Activated CD8-positive, alpha-beta T cell treated with anti-CD3 and anti-CD28 coated beads for 36 hours (primary cell): ENCODE measurements around the gene ABCC3. TPM values are rescaled to one million over a fixed set of nuclear protein-coding genes. Genes with fewer than 3 reads are reported as not detected.
A peak's percentile ranks its signal among the peaks of the same experiment; 100 is the strongest.

ENCODE experiments used
- ATAC-seq: fragments of 200-7000 bp; cut with Tn5 transposase; one replicate; pipeline ENCODE4 v1.10.0; 2021; ENCODE audit warnings: mild to moderate bottlenecking, moderate library complexity
- CTCF ChIA-PET: fragments of 350-600 bp; sonication (Branson Sonifier 250); formaldehyde crosslinking; loops from one replicate; lab custom pipeline; 2021; ENCODE audit warnings: antibody characterized with exemption; lab: Charles Lee
- POLR2A ChIA-PET: fragments of 350-600 bp; sonication (Branson Sonifier 250); formaldehyde crosslinking; loops from one replicate; lab custom pipeline; 2021; ENCODE audit warnings: antibody characterized with exemption; lab: Charles Lee
- DNase-seq: peaks from one replicate; pipeline ENCODE4 v3.0.0-alpha.2; 2020
- H3K27ac Mint-ChIP-seq: one replicate; pipeline ENCODE4 v1.8.0; 2021; ENCODE audit warnings: mild to moderate bottlenecking, mixed read lengths
- H3K27me3 Mint-ChIP-seq: one replicate; pipeline ENCODE4 v1.8.0; 2021; ENCODE audit warnings: mixed read lengths
- H3K36me3 Mint-ChIP-seq: one replicate; pipeline ENCODE4 v1.8.0; 2021; ENCODE audit warnings: low read depth, mixed read lengths
- H3K4me1 Mint-ChIP-seq: one replicate; pipeline ENCODE4 v1.8.0; 2021; ENCODE audit warnings: low read depth, mixed read lengths
- H3K4me3 Mint-ChIP-seq: one replicate; pipeline ENCODE4 v1.8.0; 2021; ENCODE audit warnings: mild to moderate bottlenecking, moderate library complexity, mixed read lengths
- H3K9me3 Mint-ChIP-seq: one replicate; pipeline ENCODE4 v1.8.0; 2021; ENCODE audit warnings: mixed read lengths
- intact Hi-C: fragments of 100-400 bp; cut with micrococcal nuclease; formaldehyde crosslinking; loops from one replicate; pipeline ENCODE4 v1.10.0; 2022
- total RNA-seq, 2 experiments: library from RNA; stranded (reverse); gene quantifications; one replicate each; pipeline ENCODE4 v1.2.3, GENCODE V29; 2021
- TF ChIP-seq, protein P1 (sequence below): fragments of 200-600 bp; IDR thresholded peaks from one replicate; pipeline ENCODE4 v1.8.0; 2022; ENCODE audit warnings: antibody characterized with exemption, mild to moderate bottlenecking

ABCC3 gene
- total RNA-seq, 2 experiments from 2014 or later, result not detected

DNA sequence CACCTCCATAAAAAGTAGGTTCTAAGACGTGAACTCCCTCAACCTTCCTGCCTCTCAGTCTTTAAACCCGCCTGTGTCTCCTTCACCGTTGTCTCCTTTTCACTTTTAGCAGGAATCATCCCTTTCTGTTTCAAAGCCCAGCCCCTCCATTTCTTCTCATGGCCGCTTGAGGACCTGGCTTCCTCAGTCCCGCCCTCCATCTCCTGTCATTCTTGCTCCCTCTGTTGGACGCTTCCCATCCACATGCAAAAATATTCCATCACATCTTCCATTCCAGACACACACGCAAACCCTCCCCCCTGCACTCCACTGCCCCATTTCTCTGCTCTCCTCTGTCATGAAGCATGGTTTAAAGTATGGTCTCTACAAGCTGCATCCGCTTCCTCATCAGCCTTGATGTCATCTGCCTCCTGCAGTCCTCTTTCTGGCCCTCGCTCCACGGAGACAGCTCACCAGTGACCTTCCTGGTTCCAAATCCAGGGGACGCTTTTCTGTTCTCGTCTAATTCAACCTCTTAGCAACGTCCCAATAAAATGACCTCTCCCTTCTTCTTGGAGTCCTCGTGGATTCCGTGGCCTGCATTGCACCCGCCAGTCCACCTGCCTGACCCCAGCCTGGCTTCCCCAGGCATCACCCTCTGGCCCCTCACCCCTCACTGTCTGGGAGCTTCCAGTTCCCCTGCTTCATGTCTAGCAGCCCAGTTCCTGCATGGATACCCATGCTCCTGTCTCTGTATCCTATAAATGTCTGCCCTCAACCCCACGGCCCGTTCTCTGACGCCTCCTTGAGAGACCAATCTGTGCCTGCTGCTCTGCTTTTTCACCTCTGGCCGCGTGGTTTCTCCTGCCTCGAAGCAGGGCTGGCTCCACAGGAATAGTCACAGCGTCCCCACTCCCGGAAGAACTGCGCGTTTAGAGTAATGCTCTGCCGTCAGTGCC is 46.9 kb downstream of the ABCC3 start:
- peaks cover 8% of the 10 kb centered on the region for H3K27me3 Mint-ChIP-seq
- TF ChIP-seq, protein P1, sequence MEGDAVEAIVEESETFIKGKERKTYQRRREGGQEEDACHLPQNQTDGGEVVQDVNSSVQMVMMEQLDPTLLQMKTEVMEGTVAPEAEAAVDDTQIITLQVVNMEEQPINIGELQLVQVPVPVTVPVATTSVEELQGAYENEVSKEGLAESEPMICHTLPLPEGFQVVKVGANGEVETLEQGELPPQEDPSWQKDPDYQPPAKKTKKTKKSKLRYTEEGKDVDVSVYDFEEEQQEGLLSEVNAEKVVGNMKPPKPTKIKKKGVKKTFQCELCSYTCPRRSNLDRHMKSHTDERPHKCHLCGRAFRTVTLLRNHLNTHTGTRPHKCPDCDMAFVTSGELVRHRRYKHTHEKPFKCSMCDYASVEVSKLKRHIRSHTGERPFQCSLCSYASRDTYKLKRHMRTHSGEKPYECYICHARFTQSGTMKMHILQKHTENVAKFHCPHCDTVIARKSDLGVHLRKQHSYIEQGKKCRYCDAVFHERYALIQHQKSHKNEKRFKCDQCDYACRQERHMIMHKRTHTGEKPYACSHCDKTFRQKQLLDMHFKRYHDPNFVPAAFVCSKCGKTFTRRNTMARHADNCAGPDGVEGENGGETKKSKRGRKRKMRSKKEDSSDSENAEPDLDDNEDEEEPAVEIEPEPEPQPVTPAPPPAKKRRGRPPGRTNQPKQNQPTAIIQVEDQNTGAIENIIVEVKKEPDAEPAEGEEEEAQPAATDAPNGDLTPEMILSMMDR, result peak; percentile 16
- no peak overlapping the region for H3K27ac Mint-ChIP-seq
- ATAC-seq (no peak), DNase-seq (no peak)
- intact Hi-C loops, result no loop called here
- ChIA-PET CTCF (interaction anchor here (0.9 kb wide), 1 partner anchor 51 kb away, joined by 4 read pairs; no protein-coding TSS in a partner anchor), POLR2A (interaction anchor here (0.9 kb wide), 1 partner anchor 10 kb away, joined by 3 read pairs; no protein-coding TSS in a partner anchor)
- no peak overlapping the region for H3K4me3 Mint-ChIP-seq
- H3K36me3 Mint-ChIP-seq, result no peaks in the 10 kb centered on the region
- no peaks in the 10 kb centered on the region for H3K9me3 Mint-ChIP-seq
- no peaks in the 10 kb centered on the region for H3K4me1 Mint-ChIP-seq

DNA sequence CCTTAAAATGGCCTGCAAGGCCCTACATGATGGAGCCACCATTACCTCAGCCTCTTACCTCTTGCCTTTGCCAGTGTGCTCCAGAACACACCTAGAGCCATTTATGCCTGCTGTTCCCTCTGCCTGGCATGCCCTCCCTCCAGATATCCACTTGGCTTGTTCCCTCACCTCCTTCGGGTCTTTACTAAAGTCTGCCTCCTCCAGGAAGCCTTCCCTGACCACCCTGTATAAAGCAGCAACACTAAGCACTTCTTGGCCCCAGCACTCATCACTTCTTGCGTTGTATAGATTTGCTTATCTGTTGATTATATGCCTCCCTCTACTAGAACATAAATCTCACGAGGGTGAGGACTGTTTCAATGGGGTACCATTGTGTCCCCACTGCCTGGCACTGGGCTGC is 47.8 kb downstream of the ABCC3 start:
- no peaks in the 10 kb centered on the region for H3K4me1 Mint-ChIP-seq
- intact Hi-C loops, result no loop called here
- no peak overlapping the region for H3K27ac Mint-ChIP-seq
- TF ChIP-seq, protein P1, result no peak
- no peak for DNase-seq
- peaks cover 8% of the 10 kb centered on the region for H3K27me3 Mint-ChIP-seq
- ChIA-PET CTCF (no interaction called here), POLR2A (no interaction called here)
- no peaks in the 10 kb centered on the region for H3K36me3 Mint-ChIP-seq
- no peaks in the 10 kb centered on the region for H3K9me3 Mint-ChIP-seq
- H3K4me3 Mint-ChIP-seq, result no peak overlapping the region
- ATAC-seq, result no peak

DNA sequence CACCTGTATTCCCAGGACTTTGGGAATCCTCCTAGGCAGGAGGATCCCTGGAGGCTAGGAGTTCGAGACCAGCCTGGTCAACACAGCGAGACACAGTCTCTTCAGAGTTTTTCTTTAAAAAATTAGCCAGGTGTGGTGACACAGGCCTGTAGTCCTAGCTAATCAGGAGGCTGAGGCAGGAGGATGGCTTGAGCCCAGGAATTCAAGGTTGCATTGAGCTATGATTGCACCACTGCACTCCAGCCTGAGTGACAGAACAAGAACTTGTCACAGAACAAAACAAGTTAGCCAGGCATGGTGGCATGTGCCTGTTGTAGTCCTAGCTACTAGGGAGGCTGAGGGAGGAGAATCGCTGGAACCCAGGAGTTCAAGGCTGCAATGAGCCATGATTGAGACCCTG is 48.3 kb downstream of the ABCC3 start:
- H3K36me3 Mint-ChIP-seq, result no peaks in the 10 kb centered on the region
- ATAC-seq (no peak), DNase-seq (no peak)
- H3K9me3 Mint-ChIP-seq, result no peaks in the 10 kb centered on the region
- H3K4me3 Mint-ChIP-seq, result no peak overlapping the region
- peaks cover 8% of the 10 kb centered on the region for H3K27me3 Mint-ChIP-seq
- H3K4me1 Mint-ChIP-seq, result no peaks in the 10 kb centered on the region
- ChIA-PET POLR2A (no interaction called here), CTCF (no interaction called here)
- TF ChIP-seq, protein P1, result no peak
- no peak overlapping the region for H3K27ac Mint-ChIP-seq
- intact Hi-C loops, result no loop called here

DNA sequence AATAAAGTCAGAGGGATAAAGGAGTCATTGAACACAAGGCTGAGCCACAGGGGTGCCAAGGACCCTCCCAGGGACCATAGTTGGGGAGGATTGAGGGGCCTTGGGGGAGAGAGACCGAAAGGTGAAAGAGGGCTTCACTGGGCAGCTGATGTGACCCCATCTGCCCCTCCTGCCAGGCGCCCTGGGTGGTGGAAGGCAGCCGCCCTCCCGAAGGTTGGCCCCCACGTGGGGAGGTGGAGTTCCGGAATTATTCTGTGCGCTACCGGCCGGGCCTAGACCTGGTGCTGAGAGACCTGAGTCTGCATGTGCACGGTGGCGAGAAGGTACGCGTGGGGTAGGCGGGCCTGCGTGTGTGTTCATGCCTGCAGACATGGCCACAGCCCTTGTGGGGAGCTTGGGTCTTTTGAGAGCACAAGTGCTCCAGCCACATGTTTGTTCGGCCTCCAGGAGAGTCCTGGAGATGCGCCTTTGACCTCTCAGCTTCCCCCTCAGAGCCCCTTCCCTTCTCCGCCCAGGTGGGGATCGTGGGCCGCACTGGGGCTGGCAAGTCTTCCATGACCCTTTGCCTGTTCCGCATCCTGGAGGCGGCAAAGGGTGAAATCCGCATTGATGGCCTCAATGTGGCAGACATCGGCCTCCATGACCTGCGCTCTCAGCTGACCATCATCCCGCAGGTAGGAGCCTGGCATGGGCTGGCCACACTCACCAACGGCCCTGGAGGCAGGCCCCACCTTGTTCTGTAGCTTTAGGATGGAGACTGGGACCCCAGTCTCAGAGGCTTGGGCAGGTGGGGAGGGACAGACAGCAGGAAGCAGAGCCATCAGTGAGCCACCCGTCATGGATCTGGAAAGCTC is 49.0 kb downstream of the ABCC3 start:
- ATAC-seq (no peak), DNase-seq (no peak)
- Mint-ChIP-seq H3K27ac (no peak overlapping the region), H3K9me3 (no peaks in the 10 kb centered on the region), H3K4me1 (no peaks in the 10 kb centered on the region), H3K27me3 (peaks cover 8% of the 10 kb centered on the region), H3K36me3 (no peaks in the 10 kb centered on the region), H3K4me3 (no peak overlapping the region)
- TF ChIP-seq, protein P1, result no peak
- ChIA-PET CTCF (interaction anchor here (1.6 to 2.7 kb wide), 3 partner anchors 11 to 120 kb away, joined by 4 to 14 read pairs (median 4); no protein-coding TSS in a partner anchor), POLR2A (no interaction called here)
- intact Hi-C loops, result no loop called here
